ENCODE measurements around the gene IKBKG. TPM values are rescaled to one million over a fixed set of nuclear protein-coding genes. Genes with fewer than 3 reads are reported as not detected.
"Not testable (repeated sequence)": the region's sequence is repeated elsewhere in the genome, so short reads cannot be mapped to it uniquely, and the experiment has no call there.

The IKBKG gene
- total and polyA plus RNA-seq, 2 donors (not counting 3 experiments of a cell fraction or from before 2014, with no cell fraction given) = 41.2 to 47.8 TPM

GRCh38 chrX:154611146-154611545 lies 63.7 kb downstream of the IKBKG start:
- H3K27ac ChIP-seq (ENCODE audit: insufficient read depth, low read depth, low read length); H3K9me3 ChIP-seq (replicated peaks; ENCODE audit: control insufficient read depth, insufficient read depth, low read length); BruUV-seq (replicated peaks); H4K20me1 ChIP-seq (replicated peaks; ENCODE audit: control insufficient read depth, extremely low read depth, insufficient read depth, low read length); CTCF ChIA-PET; intact Hi-C loops (cut with micrococcal nuclease); H3K9me1 ChIP-seq (replicated peaks; ENCODE audit: control insufficient read depth, extremely low read depth, insufficient read depth, low read length); H3K27me3 ChIP-seq (ENCODE audit: control insufficient read depth in 2 of 2, insufficient read depth in 2 of 2, low read length in 2 of 2); FAIRE-seq; H3K9ac ChIP-seq (replicated peaks; ENCODE audit: extremely low read depth, insufficient read depth, low read length); H3K36me3 ChIP-seq (ENCODE audit: control insufficient read depth in 2 of 2, extremely low read depth in 1 of 2, insufficient read depth in 2 of 2, low read length in 2 of 2); DNase-seq (ENCODE audit: low read depth, low spot score); H3K4me3 ChIP-seq (replicated peaks in 1 of 3; ENCODE audit: insufficient read depth in 1 of 3, low read depth in 1 of 3, low read length in 3 of 3); dilution Hi-C loops (cut with MboI; ENCODE audit: extremely low pct_ligation_motif_present, low sequenced_read_pairs); H3K79me2 ChIP-seq (ENCODE audit: control insufficient read depth, insufficient read depth, low read length); H3K4me2 ChIP-seq (ENCODE audit: insufficient read depth, low read length); H3K4me1 ChIP-seq (ENCODE audit: control insufficient read depth, extremely low read depth, insufficient read depth, low read length); H2AFZ ChIP-seq (ENCODE audit: low read depth, low read length); POLR2A ChIA-PET: not testable (repeated sequence)

- H3K9me1 ChIP-seq (replicated peaks; ENCODE audit: control insufficient read depth, extremely low read depth, insufficient read depth, low read length); H3K4me3 ChIP-seq (replicated peaks in 1 of 3; ENCODE audit: insufficient read depth in 1 of 3, low read depth in 1 of 3, low read length in 3 of 3); H2AFZ ChIP-seq (ENCODE audit: low read depth, low read length); BruUV-seq (replicated peaks); H3K36me3 ChIP-seq (ENCODE audit: control insufficient read depth in 2 of 2, extremely low read depth in 1 of 2, insufficient read depth in 2 of 2, low read length in 2 of 2); H4K20me1 ChIP-seq (replicated peaks; ENCODE audit: control insufficient read depth, extremely low read depth, insufficient read depth, low read length); H3K4me2 ChIP-seq (ENCODE audit: insufficient read depth, low read length); H3K9ac ChIP-seq (replicated peaks; ENCODE audit: extremely low read depth, insufficient read depth, low read length); H3K4me1 ChIP-seq (ENCODE audit: control insufficient read depth, extremely low read depth, insufficient read depth, low read length); dilution Hi-C loops (cut with MboI; ENCODE audit: extremely low pct_ligation_motif_present, low sequenced_read_pairs); H3K27ac ChIP-seq (ENCODE audit: insufficient read depth, low read depth, low read length); H3K27me3 ChIP-seq (ENCODE audit: control insufficient read depth in 2 of 2, insufficient read depth in 2 of 2, low read length in 2 of 2); intact Hi-C loops (cut with micrococcal nuclease); H3K79me2 ChIP-seq (ENCODE audit: control insufficient read depth, insufficient read depth, low read length); DNase-seq (ENCODE audit: low read depth, low spot score); POLR2A ChIA-PET; H3K9me3 ChIP-seq (replicated peaks; ENCODE audit: control insufficient read depth, insufficient read depth, low read length); CTCF ChIA-PET: not testable (repeated sequence)
- FAIRE-seq = peak; percentile 71
These were observed 66.2 kb downstream of the IKBKG start for GRCh38 chrX:154613586-154613985.

Small RNA genes within 50 kb of the gene (small RNA-seq; reads per million reads assigned to genes)
- gene AC244090.1 (ENCODE audit: insufficient read depth, insufficient read length, low read depth, low replicate concordance) = not detected

Other genes starting within 250 kb of the IKBKG start
- 1,474 and 1,671 TPM in 2 replicates for gene FLNA, start 173.0 kb upstream of the IKBKG start, total RNA-seq
- gene FLNA, start 173.0 kb upstream of the IKBKG start, polyA plus RNA-seq = 658 and 817 TPM in 2 replicates
- gene EMD, start 168.3 kb upstream of the IKBKG start, total RNA-seq = 71.5 and 76.8 TPM in 2 replicates
- 47.0 and 50.6 TPM in 2 replicates for gene EMD, start 168.3 kb upstream of the IKBKG start, polyA plus RNA-seq
- gene RPL10, start 149.2 kb upstream of the IKBKG start, total RNA-seq = 2,493 and 2,979 TPM in 2 replicates
- 6,375 and 7,586 TPM in 2 replicates for gene RPL10, start 149.2 kb upstream of the IKBKG start, polyA plus RNA-seq
- gene DNASE1L1, start 138.4 kb upstream of the IKBKG start, total RNA-seq = 47.5 and 61.5 TPM in 2 replicates
- 84.9 and 90.8 TPM in 2 replicates for gene DNASE1L1, start 138.4 kb upstream of the IKBKG start, polyA plus RNA-seq
- gene TAFAZZIN, start 136.1 kb upstream of the IKBKG start, total RNA-seq = 43.4 and 46.6 TPM in 2 replicates
- 33.8 and 37.2 TPM in 2 replicates for gene TAFAZZIN, start 136.1 kb upstream of the IKBKG start, polyA plus RNA-seq
- 136 and 145 TPM in 2 replicates for gene ATP6AP1, start 118.9 kb upstream of the IKBKG start, total RNA-seq
- 322 and 393 TPM in 2 replicates for gene ATP6AP1, start 118.9 kb upstream of the IKBKG start, polyA plus RNA-seq
- 128 and 131 TPM in 2 replicates for gene GDI1, start 110.5 kb upstream of the IKBKG start, total RNA-seq
- 247 and 267 TPM in 2 replicates for gene GDI1, start 110.5 kb upstream of the IKBKG start, polyA plus RNA-seq
- gene FAM50A, start 103.5 kb upstream of the IKBKG start, total RNA-seq = 111 and 123 TPM in 2 replicates
- gene FAM50A, start 103.5 kb upstream of the IKBKG start, polyA plus RNA-seq = 66.6 and 75.9 TPM in 2 replicates
- 58.3 and 58.6 TPM in 2 replicates for gene PLXNA3, start 89.3 kb upstream of the IKBKG start, total RNA-seq
- 56.8 and 63.2 TPM in 2 replicates for gene PLXNA3, start 89.3 kb upstream of the IKBKG start, polyA plus RNA-seq
- 14.3 and 17.8 TPM in 2 replicates for gene LAGE3, start 68.3 kb upstream of the IKBKG start, total RNA-seq
- gene LAGE3, start 68.3 kb upstream of the IKBKG start, polyA plus RNA-seq = 31.9 and 47.8 TPM in 2 replicates
- 27.2 and 31.4 TPM in 2 replicates for gene UBL4A, start 61.0 kb upstream of the IKBKG start, total RNA-seq
- 25.3 and 28.3 TPM in 2 replicates for gene UBL4A, start 61.0 kb upstream of the IKBKG start, polyA plus RNA-seq
- gene SLC10A3, start 57.0 kb upstream of the IKBKG start, total RNA-seq = 19.7 and 22.6 TPM in 2 replicates
- 21.9 and 30.8 TPM in 2 replicates for gene SLC10A3, start 57.0 kb upstream of the IKBKG start, polyA plus RNA-seq
- 25.6 and 42.9 TPM in 2 replicates for gene FAM3A, start 31.4 kb upstream of the IKBKG start, total RNA-seq
- gene FAM3A, start 31.4 kb upstream of the IKBKG start, polyA plus RNA-seq = 32.0 and 37.3 TPM in 2 replicates
- gene G6PD, start 774 bp upstream of the IKBKG start, total RNA-seq = 159 and 161 TPM in 2 replicates
- gene G6PD, start 774 bp upstream of the IKBKG start, polyA plus RNA-seq = 155 and 173 TPM in 2 replicates
- gene CTAG1A, start 37.5 kb downstream of the IKBKG start, total RNA-seq = not detected in 2 replicates
- gene CTAG1A, start 37.5 kb downstream of the IKBKG start, polyA plus RNA-seq = not detected in 2 replicates
- gene CTAG1B, start 71.7 kb downstream of the IKBKG start, total RNA-seq = not detected in 2 replicates
- not detected in 2 replicates for gene CTAG1B, start 71.7 kb downstream of the IKBKG start, polyA plus RNA-seq
- not detected in 2 replicates for gene CTAG2, start 106.0 kb downstream of the IKBKG start, total RNA-seq
- gene CTAG2, start 106.0 kb downstream of the IKBKG start, polyA plus RNA-seq = not detected in 2 replicates
- 4.0 and 6.2 TPM in 2 replicates for gene GAB3, start 203.5 kb downstream of the IKBKG start, total RNA-seq
- 6.0 and 6.1 TPM in 2 replicates for gene GAB3, start 203.5 kb downstream of the IKBKG start, polyA plus RNA-seq
- gene DKC1, start 215.2 kb downstream of the IKBKG start, total RNA-seq = 63.7 and 69.1 TPM in 2 replicates
- gene DKC1, start 215.2 kb downstream of the IKBKG start, polyA plus RNA-seq = 19.4 and 28.6 TPM in 2 replicates

All from endothelial cell of umbilical vein (primary cell).